GM12878 (cell line): ENCODE results near the gene CHID1. TPM values are rescaled to one million over a fixed set of nuclear protein-coding genes. Genes with fewer than 3 reads are reported as not detected.

ENCODE experiments used
- ATAC-seq: fragments of 200-7000 bp; cut with Tn5 transposase; 3 replicates; pipeline ENCODE4 v1.9.1; 2020; ENCODE audit warnings: mild to moderate bottlenecking, moderate library complexity
- BruUV-seq: library from RNA; stranded (reverse); fragments of 400-500 nt; replicated peaks from 2 replicates; lab custom pipeline; 2021; lab: Mats Ljungman, UMichigan
- CTCF ChIA-PET: fragments of 300-600 bp; sonication (Branson Sonifier 250); formaldehyde crosslinking; extraction: SDS; loops from one replicate; lab custom pipeline; 2021; ENCODE audit warnings: inconsistent platforms; lab: Yijun Ruan, JAX
- POLR2A ChIA-PET: fragments of 350-600 bp; formaldehyde crosslinking; extraction: SDS; loops from one replicate; lab custom pipeline; 2021; ENCODE audit warnings: inconsistent platforms; lab: Charles Lee
- RAD21 ChIA-PET: fragments of 300-600 bp; sonication (Branson Sonifier 250); formaldehyde crosslinking; loops from one replicate; lab custom pipeline; 2023; ENCODE audit warnings: antibody characterized with exemption; ENCODE audit not compliant: unreplicated experiment; lab: Charles Lee
- SMC1A ChIA-PET: fragments of 300-600 bp; sonication (Branson Sonifier 250); formaldehyde crosslinking; loops from one replicate; lab custom pipeline; 2023; ENCODE audit not compliant: unreplicated experiment, uncharacterized antibody; lab: Charles Lee
- DNase-seq: peaks from one replicate; pipeline ENCODE4 v3.0.0-alpha.2; 2011; ENCODE audit warnings: low read depth, low spot score
- FAIRE-seq: peaks from 3 replicates; lab custom pipeline; 2011; peaks lifted over from hg19 to GRCh38; lab: Jason Lieb, UNC
- H2AFZ ChIP-seq: 2 replicates; pipeline ENCODE4 v1.6.0; 2011; ENCODE audit warnings: low read depth, low read length, control low read depth; ENCODE audit not compliant: control insufficient read depth
- H3K27ac ChIP-seq: 2 replicates; pipeline ENCODE4 v1.5.1; 2011; ENCODE audit warnings: control low read depth; ENCODE audit not compliant: control insufficient read depth, insufficient read depth
- H3K27me3 ChIP-seq, 2 experiments: replicated peaks in 1 of 2; 2 replicates each; pipeline versions ENCODE4 v1.6.0 to v1.6.1; 2011; ENCODE audit warnings: low read length in 1 of 2; ENCODE audit not compliant: control insufficient read depth in 2 of 2, insufficient read depth in 2 of 2
- H3K36me3 ChIP-seq, 2 experiments: 2 replicates each; pipeline ENCODE4 v1.5.1; 2011; ENCODE audit warnings: low read length in 1 of 2; ENCODE audit not compliant: control insufficient read depth in 2 of 2, insufficient read depth in 2 of 2
- H3K4me1 ChIP-seq: 2 replicates; pipeline ENCODE4 v1.6.1; 2011; ENCODE audit warnings: mild to moderate bottlenecking, low read length, moderate library complexity, mixed read lengths; ENCODE audit not compliant: control insufficient read depth, insufficient read depth
- H3K4me2 ChIP-seq: 2 replicates; pipeline ENCODE4 v1.6.0; 2011; ENCODE audit warnings: control low read depth; ENCODE audit not compliant: control insufficient read depth, insufficient read depth
- H3K4me3 ChIP-seq: fragments of 200-600 bp; sonication (generic); 2 replicates; pipeline ENCODE4 v1.5.1; 2016
- H3K79me2 ChIP-seq: 2 replicates; pipeline ENCODE4 v1.6.0; 2011; ENCODE audit warnings: low read length; ENCODE audit not compliant: control insufficient read depth, insufficient read depth
- H3K9ac ChIP-seq: 2 replicates; pipeline ENCODE4 v1.8.0; 2011; ENCODE audit warnings: low read length, control low read depth, mixed read lengths; ENCODE audit not compliant: control insufficient read depth, insufficient read depth
- H3K9me3 ChIP-seq: replicated peaks from 3 replicates; pipeline ENCODE4 v1.5.1; 2011; ENCODE audit warnings: mild to moderate bottlenecking, low read length; ENCODE audit not compliant: control insufficient read depth, insufficient read depth
- H4K20me1 ChIP-seq: 2 replicates; pipeline ENCODE4 v1.6.0; 2011; ENCODE audit not compliant: control insufficient read depth, insufficient read depth
- CHD2 ChIP-seq: IDR thresholded peaks from 2 replicates; pipeline ENCODE4 v1.6.1; 2011; ENCODE audit warnings: low read depth, low read length, improper control_type of control experiment, borderline replicate concordance
- EED ChIP-seq: sonication (generic); IDR thresholded peaks from 2 replicates; pipeline ENCODE4 v1.6.1; 2016; ENCODE audit warnings: antibody characterized with exemption, low read depth
- IKZF1 ChIP-seq: fragments of 450-650 bp; conservative IDR thresholded peaks from 2 replicates; pipeline ENCODE4 v1.6.1; 2017; ENCODE audit warnings: antibody characterized with exemption, mild to moderate bottlenecking
- KLF5 ChIP-seq: fragments of 450-650 bp; IDR thresholded peaks from 2 replicates; pipeline ENCODE4 v1.6.1; 2014; ENCODE audit warnings: mild to moderate bottlenecking; ENCODE audit not compliant: partially characterized antibody
- NFXL1 ChIP-seq: fragments of 450-650 bp; IDR thresholded peaks from 2 replicates; pipeline ENCODE4 v1.6.1; 2017; ENCODE audit warnings: antibody characterized with exemption, mild to moderate bottlenecking, borderline replicate concordance
- NR2C1 ChIP-seq: fragments of 450-650 bp; IDR thresholded peaks from 2 replicates; pipeline ENCODE4 v1.6.1; 2017; ENCODE audit warnings: antibody characterized with exemption, mild to moderate bottlenecking, moderate library complexity
- PAX8 ChIP-seq: fragments of 450-650 bp; IDR thresholded peaks from 2 replicates; pipeline ENCODE4 v1.6.1; 2017; ENCODE audit warnings: mild to moderate bottlenecking, moderate library complexity
- POLR2A ChIP-seq: IDR thresholded peaks from 2 replicates; pipeline ENCODE4 v1.6.1; 2011; ENCODE audit warnings: low read depth, mild to moderate bottlenecking, low read length
- POLR2AphosphoS2 ChIP-seq: IDR thresholded peaks from 2 replicates; pipeline ENCODE4 v1.6.1; 2011; ENCODE audit warnings: low read depth, mild to moderate bottlenecking, low read length, improper control_type of control experiment, moderate library complexity
- RB1 ChIP-seq: fragments of 450-650 bp; formaldehyde crosslinking; IDR thresholded peaks from 2 replicates; pipeline ENCODE4 v1.6.1; 2017; ENCODE audit warnings: mild to moderate bottlenecking, borderline replicate concordance
- RELA ChIP-seq: fragments of 450-650 bp; IDR thresholded peaks from 2 replicates; pipeline ENCODE4 v1.8.0; 2014; ENCODE audit warnings: borderline replicate concordance; ENCODE audit not compliant: partially characterized antibody
- RUNX3 ChIP-seq: IDR thresholded peaks from 2 replicates; pipeline ENCODE4 v1.6.1; 2012; ENCODE audit warnings: low read length, inconsistent platforms
- SMARCA5 ChIP-seq: fragments of 450-650 bp; IDR thresholded peaks from 2 replicates; pipeline ENCODE4 v1.6.1; 2017; ENCODE audit warnings: mild to moderate bottlenecking
- SMC3 ChIP-seq: IDR thresholded peaks from 2 replicates; pipeline ENCODE4 v1.6.1; 2011; ENCODE audit warnings: low read length, improper control_type of control experiment, borderline replicate concordance
- SP1 ChIP-seq: IDR thresholded peaks from one replicate; pipeline ENCODE4 v1.6.1; 2011; ENCODE audit warnings: low read depth, low read length
- SUPT20H ChIP-seq: IDR thresholded peaks from 2 replicates; pipeline ENCODE4 v1.6.1; 2011; ENCODE audit warnings: low read depth, mild to moderate bottlenecking, low read length, moderate library complexity, borderline replicate concordance; ENCODE audit not compliant: control insufficient read depth
- ZNF217 ChIP-seq: fragments of 450-650 bp; IDR thresholded peaks from 2 replicates; pipeline ENCODE4 v1.6.1; 2017; ENCODE audit warnings: antibody characterized with exemption, mild to moderate bottlenecking
- ZNF24 ChIP-seq: fragments of 450-650 bp; IDR thresholded peaks from 2 replicates; pipeline ENCODE4 v1.6.1; 2017; ENCODE audit warnings: antibody characterized with exemption, mild to moderate bottlenecking
- ZNF687 ChIP-seq: fragments of 450-650 bp; IDR thresholded peaks from 2 replicates; pipeline ENCODE4 v1.6.1; 2017; ENCODE audit warnings: mild to moderate bottlenecking, moderate library complexity
- WGBS: methylation state at CpG from one replicate; pipeline ENCODE4 v1.1.6; 2016; ENCODE audit warnings: low lambda C conversion rate; ENCODE audit not compliant: insufficient replicate concordance, insufficient coverage; ENCODE audit errors: missing lambda C conversion rate; 5-methylcytosine and 5-hydroxymethylcytosine counted together
- in situ Hi-C: fragments of 300-500 bp; cut with MboI; formaldehyde crosslinking; loops from 9 replicates; pipeline ENCODE4 v1.14.3; 2018; ENCODE audit warnings: mixed read lengths
- intact Hi-C: fragments of 100-400 bp; cut with micrococcal nuclease; formaldehyde crosslinking; loops from one replicate; pipeline ENCODE4 v1.14.2; 2022; ENCODE audit not compliant: unreplicated experiment
- polyA plus RNA-seq, 11 experiments: library from polyadenylated mRNA; depleted of rRNA in 4 of 11; unstranded in 6 of 11; stranded (reverse) in 5 of 11; fragments of >200 nt; fragmentation: Nextera tagmentation in 4 of 11; fragmentation: Illumina TruSeq in 1 of 11; extraction: Ambion mirVana in 4 of 11; extraction: Trizol in 1 of 11; gene quantifications; 1 replicate in 1 of 11; 2 replicates in 10 of 11; pipeline versions ENCODE4 v1.2.1 to v1.2.3, GENCODE V29; 2011 to 2016; ENCODE audit warnings: inconsistent platforms in 2 of 11, missing spikeins in 2 of 11, low read depth in 1 of 11
- total RNA-seq, 4 experiments: library from RNA; depleted of rRNA in 3 of 4; stranded (reverse); fragments of >200 nt in 3 of 4; fragmentation: Illumina TruSeq in 1 of 4; extraction: Trizol in 1 of 4; gene quantifications; 2 replicates each; pipeline versions ENCODE4 v1.2.1 to v1.2.3, GENCODE V29; 2013 to 2021

The CHID1 gene
- total and polyA plus RNA-seq, 10 of the 15 experiments (the other 5 are each of a cell fraction or from before 2014, with no cell fraction given): 4.8 to 75.2 (median 30.1) TPM

- ChIA-PET RAD21 (interaction anchor here (0.6 to 1.9 kb wide), 8 partner anchors 10 to 77 kb away, joined by 3 to 13 read pairs (median 3); partner anchors contain the start of genes PIDD1, RPLP2 and TALDO1), POLR2A (interaction anchor here (0.6 to 4.3 kb wide), 13 partner anchors 8 to 204 kb away, joined by 3 to 33 read pairs (median 7); partner anchors contain the start of genes CD151, CRACR2B, IRF7 and PIDD1), SMC1A (interaction anchor here (0.8 to 1.9 kb wide), 3 partner anchors 9 to 23 kb away, joined by 4 to 5 read pairs (median 5); partner anchors contain the start of genes POLR2L, RPLP2 and TSPAN4), CTCF (interaction anchor here (0.9 to 1.3 kb wide), 3 partner anchors 8 to 24 kb away, joined by 3 to 4 read pairs (median 4); partner anchors contain the start of genes POLR2L and TSPAN4)
- Histone ChIP-seq H3K4me2 (peak overlapping the region; percentile 83), H3K36me3 (peaks cover 0 to 2% of the 10 kb centered on the region in 2 experiments; a peak in 3 of 4 replicates), H3K4me3 (peak overlapping the region; percentile 82), H3K27ac (peak overlapping the region; percentile 73), H3K27me3 (no peaks in the 10 kb centered on the region), H2AFZ (peak overlapping the region; percentile 72), H3K9me3 (no peaks in the 10 kb centered on the region), H4K20me1 (no peaks in the 10 kb centered on the region; the same call in 1 of the 2 replicates), H3K9ac (peak overlapping the region; percentile 82), H3K79me2 (peaks cover 5% of the 10 kb centered on the region), H3K4me1 (no peaks in the 10 kb centered on the region; the same call in 1 of the 2 replicates)
- peak; percentile 76 for FAIRE-seq
- 2% methylated on average over 84 of the region's 96 CpGs for WGBS
- in situ Hi-C loops: loop anchor here (25.0 kb wide), 1 partner anchor 1568 kb away; the partner anchor contains the start of gene CD81
- no peak for DNase-seq
- no TSS peak for BruUV-seq
- intact Hi-C loops: no loop called here
- ATAC-seq: peak; percentile 88
- TF ChIP-seq CHD2 (peak; percentile 57; the same call in 1 of the 2 replicates), ZNF217 (no peak), SP1 (peak; percentile 31), POLR2A (peak; percentile 92), EED (no peak), ZNF687 (peak; percentile 88), IKZF1 (peak; percentile 67), PAX8 (no peak), POLR2AphosphoS2 (peak; percentile 95), SMARCA5 (peak; percentile 83), ZNF24 (peak; percentile 56; the same call in 1 of the 2 replicates), KLF5 (peak; percentile 64), SUPT20H (no peak), NFXL1 (no peak), RB1 (peak; percentile 63), NR2C1 (no peak), SMC3 (no peak), RELA (peak; percentile 50), RUNX3 (peak; percentile 26; the same call in 1 of the 2 replicates)
Measured at GRCh38 chr11:819129-819931, 91.3 kb downstream of the CHID1 start.
